Stimulated activated CD4-positive, alpha-beta T cell treated with anti-CD3 and anti-CD28 coated beads, Interleukin-1b, Interleukin-23, amount 100 ng/mL, for 48 hours (primary cell): ENCODE measurements around the gene PLAGL1.

Experiments used
- DNase-seq: peaks from one replicate; pipeline ENCODE4 v3.0.0-alpha.2; 2020

The PLAGL1 gene

GRCh38 chr6:144007478-144008119 is 460 bp downstream of the PLAGL1 start:
- no peak for DNase-seq

DNA sequence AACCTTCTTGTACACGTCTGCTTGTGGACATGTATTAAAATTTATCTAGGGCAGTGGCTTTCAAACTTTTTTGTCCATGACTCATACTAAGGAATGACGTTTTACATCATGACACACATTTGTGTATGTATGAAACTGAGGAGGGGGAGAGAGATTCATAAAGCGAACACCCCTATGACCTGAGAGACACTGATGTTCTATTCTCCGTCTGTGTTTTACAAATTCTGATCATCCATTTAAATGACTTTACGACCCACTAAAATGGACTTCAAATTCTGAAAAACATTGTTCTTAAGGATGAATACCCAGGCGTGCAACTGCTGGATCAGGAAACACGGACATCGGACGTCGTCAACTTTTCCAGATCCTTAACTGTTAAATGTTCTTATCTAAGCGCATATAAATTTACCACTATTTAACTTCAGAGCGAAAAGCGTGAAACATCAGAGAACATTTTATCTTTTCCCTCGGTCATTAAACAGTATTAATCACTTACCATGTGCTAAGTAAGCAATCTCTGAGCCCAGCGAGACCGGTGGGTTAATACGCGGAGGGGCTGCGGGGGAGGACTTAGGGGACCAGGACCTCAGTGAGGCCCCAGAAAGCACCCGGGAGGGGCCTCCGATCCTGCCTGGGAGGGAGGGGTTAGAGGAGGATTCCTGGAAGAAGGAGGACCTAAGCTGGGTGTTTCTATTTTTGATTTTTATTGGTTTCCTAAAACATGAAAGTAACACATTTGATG is 1.2 kb downstream of the PLAGL1 start:
- DNase-seq: no peak

GRCh38 chr6:143999406-143999805 is 8.7 kb downstream of the PLAGL1 start:
- DNase-seq: no peak

GRCh38 chr6:143998686-143999085 is 9.4 kb downstream of the PLAGL1 start:
- no peak for DNase-seq

GRCh38 chr6:143993965-143994646 is 14.0 kb downstream of the PLAGL1 start:
- no peak for DNase-seq

GRCh38 chr6:143992285-143992684 is 15.8 kb downstream of the PLAGL1 start:
- DNase-seq: no peak

DNA sequence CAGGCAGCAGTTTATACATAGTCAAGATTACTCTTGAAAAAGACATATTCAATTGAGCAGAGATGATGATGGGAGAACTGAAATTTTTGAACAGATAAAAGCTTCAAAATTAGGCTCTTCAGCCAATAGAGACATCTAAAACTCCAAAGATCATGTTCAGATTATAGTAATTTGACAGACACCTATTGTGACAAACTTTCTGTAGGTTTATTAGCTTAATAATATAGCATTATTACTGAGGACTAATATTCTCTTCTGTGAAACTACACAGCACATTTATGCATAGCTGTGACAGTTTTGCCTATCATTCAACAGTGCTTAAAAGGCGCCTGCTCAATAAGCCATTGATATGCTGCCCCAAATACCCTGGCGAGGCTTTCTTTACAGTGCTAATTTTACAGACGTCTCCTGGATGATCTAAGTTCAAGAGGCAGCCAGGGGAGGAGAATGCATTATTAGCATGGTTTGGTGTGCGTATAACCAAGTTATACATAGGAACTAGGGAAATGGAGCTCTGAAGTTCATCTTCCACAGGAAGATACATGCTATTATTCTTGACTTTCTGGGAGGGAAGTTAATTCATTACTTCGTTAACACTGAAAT is 21.5 kb downstream of the PLAGL1 start:
- no peak for DNase-seq

GRCh38 chr6:143984666-143985065 is 23.4 kb downstream of the PLAGL1 start:
- DNase-seq: no peak

DNA sequence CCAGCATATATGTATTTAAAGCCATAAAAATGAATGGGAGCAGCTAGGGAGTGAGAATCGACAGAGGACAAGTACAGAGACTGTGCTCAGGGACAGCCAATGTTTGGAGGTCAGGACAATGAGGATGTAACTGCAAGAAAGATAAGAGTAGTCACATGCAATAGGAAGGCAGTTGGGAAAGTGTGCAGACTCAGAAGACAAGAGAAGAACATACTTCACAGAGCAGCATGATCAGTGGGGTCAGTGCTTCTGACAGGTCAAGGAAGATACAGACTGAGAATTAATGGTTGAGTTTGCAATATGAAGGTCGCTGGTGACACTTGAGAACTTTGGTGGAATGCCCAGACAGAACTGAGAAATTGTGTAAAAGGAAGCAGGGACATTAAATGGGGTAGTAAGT is 25.1 kb downstream of the PLAGL1 start:
- no peak for DNase-seq

DNA sequence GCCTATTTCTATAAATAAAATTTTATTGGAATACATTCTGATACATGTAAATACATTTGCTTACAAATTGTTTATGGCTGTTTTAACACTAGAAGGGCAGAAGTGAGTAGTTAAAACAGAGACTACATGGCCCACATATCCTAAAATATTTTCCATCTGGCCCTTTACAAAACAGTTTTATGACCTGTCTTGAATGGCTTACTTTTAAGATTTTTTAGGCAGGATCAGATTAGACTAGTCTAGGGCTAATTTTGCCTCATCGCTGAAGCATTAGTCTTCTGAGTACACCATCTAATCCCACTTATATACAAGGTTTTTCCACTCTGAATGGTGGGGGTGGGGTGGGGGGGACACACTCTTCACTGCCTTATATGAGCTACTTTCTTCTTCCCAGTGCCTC is 27.1 kb downstream of the PLAGL1 start:
- no peak for DNase-seq

- no peak for DNase-seq
These were observed 31.2 kb downstream of the PLAGL1 start for GRCh38 chr6:143976806-143977349.

GRCh38 chr6:143974089-143974488 is 34.0 kb downstream of the PLAGL1 start:
- no peak for DNase-seq

GRCh38 chr6:143973097-143973966 is 34.7 kb downstream of the PLAGL1 start:
- DNase-seq: no peak

DNA sequence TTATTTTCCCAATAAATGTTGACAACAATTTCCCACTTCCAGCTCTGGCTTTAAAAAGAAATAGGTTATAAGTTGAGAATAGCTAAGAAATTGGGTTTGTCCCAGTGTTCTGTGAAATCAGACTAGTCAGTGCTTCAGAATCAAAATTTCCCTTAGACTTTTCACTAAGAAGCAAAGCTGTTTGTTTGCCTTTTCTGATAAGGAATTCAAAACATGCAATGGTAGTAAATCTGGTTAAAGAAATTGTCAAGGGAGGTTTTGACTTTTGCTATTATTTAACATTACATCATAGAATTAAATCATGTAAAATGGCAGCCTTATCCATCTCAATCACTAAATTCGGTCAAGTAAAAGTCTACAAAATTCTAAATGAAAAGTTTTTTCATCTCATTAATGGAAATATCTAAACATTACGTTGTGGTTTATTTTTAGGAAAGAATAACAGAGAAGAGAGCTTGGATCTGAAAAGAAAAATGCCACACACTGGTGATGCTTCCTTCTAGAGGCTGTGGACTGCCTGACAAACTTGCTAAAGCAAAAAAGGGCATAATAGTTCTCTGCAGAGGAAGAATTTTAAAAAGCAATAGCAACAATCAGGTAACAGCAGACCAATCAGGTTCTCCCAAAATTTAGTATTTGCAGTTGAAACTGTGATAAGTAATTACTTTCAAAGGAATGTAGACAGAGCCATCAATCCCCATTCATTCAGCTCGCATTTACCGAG is 36.4 kb downstream of the PLAGL1 start:
- no peak for DNase-seq

GRCh38 chr6:143970456-143971218 is 37.4 kb downstream of the PLAGL1 start:
- no peak for DNase-seq

GRCh38 chr6:143969077-143969476 is 39.0 kb downstream of the PLAGL1 start:
- no peak for DNase-seq

- no peak for DNase-seq
These were observed 40.2 kb downstream of the PLAGL1 start for GRCh38 chr6:143967706-143968376.

DNA sequence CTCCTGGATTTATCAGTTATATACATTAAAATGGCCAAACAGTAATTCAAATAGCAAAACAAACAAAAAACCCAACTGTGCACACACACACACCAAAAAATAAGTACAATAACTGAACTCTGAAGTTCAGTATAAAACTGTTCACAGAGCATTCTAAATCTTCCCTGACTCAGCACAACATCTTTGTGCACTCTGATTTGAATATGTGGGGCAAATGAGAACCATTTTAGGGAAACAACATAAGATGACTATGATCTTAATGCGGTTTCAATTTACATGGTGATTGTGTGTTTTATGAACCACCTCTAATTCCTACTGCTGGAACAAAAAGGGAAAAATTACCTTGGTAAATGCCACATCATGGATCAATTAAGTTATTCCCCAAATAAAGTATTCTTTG is 41.7 kb downstream of the PLAGL1 start:
- no peak for DNase-seq

DNA sequence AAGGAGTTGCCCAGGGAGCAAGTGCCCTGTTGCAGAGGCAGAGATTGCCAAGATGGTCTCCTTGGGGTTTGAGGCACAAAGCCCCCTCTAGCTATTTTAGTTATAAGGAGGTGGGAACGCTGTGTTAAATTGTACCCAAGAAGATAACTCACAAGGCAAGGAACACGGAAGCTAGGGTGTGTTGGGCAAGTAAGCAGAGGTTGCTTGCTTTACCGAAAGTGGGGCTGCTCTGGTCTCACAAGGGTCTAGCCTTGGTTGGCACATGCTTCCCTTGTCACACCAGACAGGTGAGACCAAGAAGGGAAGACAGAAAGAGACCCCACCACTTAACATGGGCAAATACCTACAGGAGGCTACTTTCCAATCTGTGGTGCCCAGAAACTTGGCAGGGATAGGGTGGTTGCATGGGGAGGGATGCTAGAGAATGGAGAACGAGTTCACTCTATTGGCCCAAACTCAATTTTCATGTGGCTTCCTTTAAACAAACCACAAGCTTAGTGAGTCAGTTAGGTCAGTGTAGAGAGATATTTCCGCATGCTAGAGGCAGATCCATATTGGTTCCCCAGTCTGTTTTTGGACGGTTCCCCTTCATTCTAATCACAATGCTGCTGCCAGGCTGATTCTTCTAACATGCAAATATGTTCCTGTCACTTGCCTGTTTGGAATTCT is 42.4 kb downstream of the PLAGL1 start:
- DNase-seq: no peak

DNA sequence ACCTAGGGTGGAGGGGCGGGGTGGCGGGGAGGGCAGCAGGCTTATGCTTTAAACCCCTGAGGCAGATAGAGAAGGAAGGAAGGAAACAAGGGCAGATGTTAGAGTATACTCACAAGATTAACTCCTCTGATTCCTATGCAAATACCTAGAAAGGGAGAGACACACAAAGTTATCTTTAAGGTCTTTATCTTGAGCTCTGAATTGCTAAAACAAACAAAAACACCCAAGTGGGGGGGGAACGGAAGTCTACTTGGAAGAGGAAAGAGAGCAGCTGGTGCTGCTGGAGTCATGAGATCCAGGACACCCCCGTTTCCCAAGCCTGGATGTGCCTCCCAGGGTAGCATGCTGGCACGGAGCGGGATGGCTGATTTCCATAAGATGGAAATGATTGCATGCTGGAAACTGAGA is 43.4 kb downstream of the PLAGL1 start:
- no peak for DNase-seq
